ENCODE measurements around the gene POU6F1. TPM values are rescaled to one million over a fixed set of nuclear protein-coding genes. Genes with fewer than 3 reads are reported as not detected.
"Not testable (repeated sequence)": the region's sequence is repeated elsewhere in the genome, so short reads cannot be mapped to it uniquely, and the experiment has no call there.

POU6F1 gene, protein sequence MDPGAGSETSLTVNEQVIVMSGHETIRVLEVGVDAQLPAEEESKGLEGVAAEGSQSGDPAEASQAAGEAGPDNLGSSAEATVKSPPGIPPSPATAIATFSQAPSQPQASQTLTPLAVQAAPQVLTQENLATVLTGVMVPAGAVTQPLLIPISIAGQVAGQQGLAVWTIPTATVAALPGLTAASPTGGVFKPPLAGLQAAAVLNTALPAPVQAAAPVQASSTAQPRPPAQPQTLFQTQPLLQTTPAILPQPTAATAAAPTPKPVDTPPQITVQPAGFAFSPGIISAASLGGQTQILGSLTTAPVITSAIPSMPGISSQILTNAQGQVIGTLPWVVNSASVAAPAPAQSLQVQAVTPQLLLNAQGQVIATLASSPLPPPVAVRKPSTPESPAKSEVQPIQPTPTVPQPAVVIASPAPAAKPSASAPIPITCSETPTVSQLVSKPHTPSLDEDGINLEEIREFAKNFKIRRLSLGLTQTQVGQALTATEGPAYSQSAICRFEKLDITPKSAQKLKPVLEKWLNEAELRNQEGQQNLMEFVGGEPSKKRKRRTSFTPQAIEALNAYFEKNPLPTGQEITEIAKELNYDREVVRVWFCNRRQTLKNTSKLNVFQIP
- 10 to 100 TPM in 1 of 4 donors, 1 to 10 TPM in 3; 2.6 to 60.6 (median 5.8) TPM for total RNA-seq

DNA sequence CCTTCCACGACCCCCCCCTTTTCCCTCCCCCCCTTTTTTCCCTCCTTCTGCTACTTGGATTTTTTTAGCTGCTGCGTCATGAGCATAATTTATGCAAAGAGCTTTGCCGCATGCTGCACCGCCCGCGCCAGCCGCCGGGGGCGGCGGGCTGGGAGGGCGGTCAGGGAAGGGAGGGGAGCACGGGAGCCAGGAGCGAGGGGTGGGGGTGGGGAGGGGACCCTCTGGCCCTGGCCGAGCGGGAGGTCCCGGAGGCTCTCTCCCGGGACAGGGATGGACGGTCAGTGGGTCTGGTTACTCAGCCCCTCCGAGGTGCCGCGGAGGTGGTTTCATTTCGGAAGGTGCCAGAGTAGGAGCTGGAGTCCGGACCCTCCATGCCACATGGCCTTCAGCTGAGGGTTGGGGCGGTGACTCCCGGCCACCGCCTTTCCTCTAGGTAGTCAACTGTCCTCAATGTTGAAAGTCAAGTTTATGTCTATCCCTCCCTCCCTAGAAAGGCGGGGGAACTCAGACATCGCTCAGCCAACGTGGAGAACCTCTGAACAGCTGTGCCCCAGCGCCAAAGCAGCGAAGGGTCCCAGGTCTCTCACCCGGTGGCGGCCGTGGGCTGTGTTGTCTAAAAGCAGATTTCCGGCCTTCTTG, at the start of gene POU6F1:
TSS of gene POU6F1 (minus strand) at position 95 of the 639 bp plus-strand sequence. CDS start 11,226 bp downstream, outside the sequence.
- H3K36me3 ChIP-seq = no peaks in the 10 kb centered on the region
- H3K4me3 ChIP-seq = peak within 1 kb of the TSS; percentile 64 to 86
- H3K27ac ChIP-seq = peak within 1 kb of the TSS; percentile 97 to 99
- DNase-seq = peak; percentile 74 to 78
- no peaks in the 10 kb centered on the region for H3K4me1 ChIP-seq
- TF ChIP-seq POLR2A (IDR thresholded peaks at IDR 0.05) = peak in 1 of 2 donors; percentile 26
- TF ChIP-seq, protein P1, sequence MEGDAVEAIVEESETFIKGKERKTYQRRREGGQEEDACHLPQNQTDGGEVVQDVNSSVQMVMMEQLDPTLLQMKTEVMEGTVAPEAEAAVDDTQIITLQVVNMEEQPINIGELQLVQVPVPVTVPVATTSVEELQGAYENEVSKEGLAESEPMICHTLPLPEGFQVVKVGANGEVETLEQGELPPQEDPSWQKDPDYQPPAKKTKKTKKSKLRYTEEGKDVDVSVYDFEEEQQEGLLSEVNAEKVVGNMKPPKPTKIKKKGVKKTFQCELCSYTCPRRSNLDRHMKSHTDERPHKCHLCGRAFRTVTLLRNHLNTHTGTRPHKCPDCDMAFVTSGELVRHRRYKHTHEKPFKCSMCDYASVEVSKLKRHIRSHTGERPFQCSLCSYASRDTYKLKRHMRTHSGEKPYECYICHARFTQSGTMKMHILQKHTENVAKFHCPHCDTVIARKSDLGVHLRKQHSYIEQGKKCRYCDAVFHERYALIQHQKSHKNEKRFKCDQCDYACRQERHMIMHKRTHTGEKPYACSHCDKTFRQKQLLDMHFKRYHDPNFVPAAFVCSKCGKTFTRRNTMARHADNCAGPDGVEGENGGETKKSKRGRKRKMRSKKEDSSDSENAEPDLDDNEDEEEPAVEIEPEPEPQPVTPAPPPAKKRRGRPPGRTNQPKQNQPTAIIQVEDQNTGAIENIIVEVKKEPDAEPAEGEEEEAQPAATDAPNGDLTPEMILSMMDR (IDR thresholded peaks at IDR 0.05) = peak; percentile 36 to 83 (median 60)
- H3K27me3 ChIP-seq = no peaks in the 10 kb centered on the region
- no peaks in the 10 kb centered on the region for H3K9me3 ChIP-seq
- intact Hi-C loops (cut with DNase I; ENCODE audit: low total_unique reads) = no loop called here

DNA sequence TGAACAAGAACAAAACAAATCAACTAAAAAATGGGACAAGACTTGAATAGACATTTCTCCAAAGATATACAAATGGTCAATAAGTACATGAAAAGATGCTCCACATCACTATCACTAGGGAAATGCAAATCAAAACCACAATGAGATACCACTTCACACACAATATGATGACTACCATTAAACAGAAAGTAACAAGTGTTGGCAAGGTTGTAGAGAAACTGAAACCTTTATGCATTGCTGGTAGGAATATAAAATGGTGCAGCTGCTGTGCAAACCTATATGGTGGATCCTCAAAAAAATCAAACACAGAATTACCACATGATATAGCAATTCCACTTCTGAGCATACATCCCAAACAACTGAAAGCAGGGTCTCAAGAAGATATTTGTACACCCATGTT, 47.2 kb upstream of the POU6F1 start:
- no peaks in the 10 kb centered on the region for H3K9me3 ChIP-seq
- no peak overlapping the region for H3K27ac ChIP-seq
- intact Hi-C loops (cut with DNase I; ENCODE audit: low total_unique reads) = no loop called here
- no peaks in the 10 kb centered on the region for H3K4me1 ChIP-seq
- no peak for TF ChIP-seq POLR2A (IDR thresholded peaks at IDR 0.05)
- TF ChIP-seq, protein P1 (IDR thresholded peaks at IDR 0.05) = no peak
- DNase-seq = no peak
- no peaks in the 10 kb centered on the region for H3K27me3 ChIP-seq
- H3K4me3 ChIP-seq = no peak overlapping the region
- H3K36me3 ChIP-seq = no peaks in the 10 kb centered on the region

DNA sequence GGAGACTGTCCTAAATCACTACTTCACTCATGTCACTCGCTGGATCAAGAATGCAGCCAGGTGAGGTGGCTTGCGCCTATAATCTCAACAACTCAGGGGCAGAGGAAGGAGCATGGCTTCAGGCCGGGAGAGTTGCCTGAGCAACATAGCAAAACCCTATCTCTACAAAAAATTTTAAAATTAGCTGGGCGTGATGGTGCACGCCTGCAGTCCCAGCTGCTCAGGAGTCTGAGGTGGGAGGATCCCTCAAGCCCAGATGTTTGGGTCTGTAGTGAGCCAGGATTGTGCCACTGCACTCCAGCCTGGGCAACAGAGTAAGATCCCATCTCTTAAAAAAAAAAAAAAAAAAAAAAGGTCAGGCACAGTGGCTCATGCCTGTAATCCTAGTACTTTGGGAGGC, 46.4 kb upstream of the POU6F1 start:
- no peak for TF ChIP-seq POLR2A (IDR thresholded peaks at IDR 0.05)
- TF ChIP-seq, protein P1 (IDR thresholded peaks at IDR 0.05) = no peak
- no peak overlapping the region for H3K27ac ChIP-seq
- no peaks in the 10 kb centered on the region for H3K27me3 ChIP-seq
- H3K4me3 ChIP-seq = no peak overlapping the region
- H3K4me1 ChIP-seq = no peaks in the 10 kb centered on the region
- no peak for DNase-seq
- intact Hi-C loops (cut with DNase I; ENCODE audit: low total_unique reads) = no loop called here
- H3K9me3 ChIP-seq = no peaks in the 10 kb centered on the region
- no peaks in the 10 kb centered on the region for H3K36me3 ChIP-seq

DNA sequence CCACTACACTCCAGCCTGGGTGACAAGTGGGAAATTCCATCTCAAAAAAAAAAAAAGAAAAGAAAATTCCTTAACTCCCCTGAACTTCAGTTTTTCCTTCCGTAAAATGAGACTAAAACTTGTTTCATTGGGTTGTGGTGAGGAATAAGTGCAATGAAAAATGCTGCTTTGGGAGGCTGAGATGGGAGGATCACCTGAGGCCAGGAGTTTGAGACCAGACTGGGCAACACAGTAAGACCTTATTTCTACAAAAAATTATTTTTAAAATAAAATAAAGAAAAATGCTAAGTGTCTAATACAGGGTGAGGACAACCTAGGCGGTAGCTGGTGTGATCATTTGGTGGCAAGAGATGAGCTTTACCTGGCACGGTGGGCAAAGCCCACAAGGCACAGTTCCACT, 45.5 kb upstream of the POU6F1 start:
- intact Hi-C loops (cut with DNase I; ENCODE audit: low total_unique reads) = no loop called here
- Histone ChIP-seq H3K27ac (no peak overlapping the region), H3K4me1 (no peaks in the 10 kb centered on the region), H3K36me3 (no peaks in the 10 kb centered on the region), H3K4me3 (no peak overlapping the region), H3K27me3 (no peaks in the 10 kb centered on the region), H3K9me3 (no peaks in the 10 kb centered on the region)
- no peak for TF ChIP-seq POLR2A (IDR thresholded peaks at IDR 0.05)
- TF ChIP-seq, protein P1 (IDR thresholded peaks at IDR 0.05) = no peak
- no peak for DNase-seq

DNA sequence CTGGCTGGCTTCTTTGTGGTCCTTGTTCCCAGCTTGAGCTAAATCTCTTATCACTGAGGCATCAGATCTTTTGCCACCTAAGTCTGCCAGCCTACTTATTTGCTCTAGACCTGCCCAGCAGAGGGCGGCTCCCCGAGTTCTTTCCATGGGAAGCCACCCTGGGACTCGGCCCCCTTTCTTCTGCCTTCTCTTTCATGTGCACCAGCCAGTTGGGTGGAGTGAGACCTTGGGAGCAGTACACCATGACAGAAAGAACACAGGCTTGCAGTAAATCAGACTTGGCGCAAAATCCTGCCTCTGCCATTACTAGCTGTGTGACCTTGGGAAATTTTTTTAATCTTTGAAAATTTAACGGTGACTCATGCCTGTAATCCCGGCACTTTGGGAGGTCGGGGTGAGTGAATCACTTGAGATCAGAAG, 44.9 kb upstream of the POU6F1 start:
- H3K27ac ChIP-seq = no peak overlapping the region
- intact Hi-C loops (cut with DNase I; ENCODE audit: low total_unique reads) = no loop called here
- H3K36me3 ChIP-seq = no peaks in the 10 kb centered on the region
- DNase-seq = peak in 1 of 2 donors; percentile 44
- H3K4me1 ChIP-seq = no peaks in the 10 kb centered on the region
- TF ChIP-seq POLR2A (IDR thresholded peaks at IDR 0.05) = no peak
- TF ChIP-seq, protein P1 (IDR thresholded peaks at IDR 0.05) = peak in 1 of 4 experiments; percentile 15
- no peaks in the 10 kb centered on the region for H3K27me3 ChIP-seq
- H3K9me3 ChIP-seq = no peaks in the 10 kb centered on the region
- no peak overlapping the region for H3K4me3 ChIP-seq

DNA sequence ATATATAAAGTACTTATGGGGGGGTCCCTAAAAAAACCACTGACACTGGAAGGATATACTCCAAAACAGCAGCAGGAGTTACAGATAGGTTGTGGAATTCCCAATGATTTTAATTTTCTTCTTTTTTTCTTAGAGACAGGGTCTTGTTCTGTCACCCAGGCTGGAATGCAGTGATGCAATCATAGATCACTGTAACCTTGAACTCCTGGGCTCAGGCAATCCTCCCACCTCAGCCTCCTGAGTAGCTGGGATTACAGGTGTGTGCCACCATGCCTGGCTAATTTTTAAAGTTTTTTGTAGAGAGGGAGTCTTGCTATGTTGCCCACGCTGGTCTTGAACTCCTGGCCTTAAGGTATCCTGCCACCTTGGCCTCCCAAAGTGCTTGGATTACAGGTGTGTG, 41.7 kb upstream of the POU6F1 start:
- DNase-seq; H3K27ac ChIP-seq; H3K4me3 ChIP-seq; intact Hi-C loops (cut with DNase I; ENCODE audit: low total_unique reads); H3K27me3 ChIP-seq; H3K9me3 ChIP-seq; H3K4me1 ChIP-seq; H3K36me3 ChIP-seq: not testable (repeated sequence)
